ENCODE data around the gene UBE2Q1.
A peak's percentile ranks its signal among the peaks of the same experiment; 100 is the strongest.
"Not testable (repeated sequence)": the region's sequence is repeated elsewhere in the genome, so short reads cannot be mapped to it uniquely, and the experiment has no call there.

The UBE2Q1 gene

GRCh38 chr1:154549202-154549770 lies 9.2 kb downstream of the UBE2Q1 start:
- no peak for DNase-seq

- no peak for DNase-seq
Observed at GRCh38 chr1:154548028-154548427, 10.4 kb downstream of the UBE2Q1 start.

GRCh38 chr1:154547105-154547732 lies 11.2 kb downstream of the UBE2Q1 start:
- no peak for DNase-seq

GRCh38 chr1:154546264-154547063 lies 12.0 kb downstream of the UBE2Q1 start:
- peak; percentile 59 for DNase-seq

GRCh38 chr1:154541231-154541630 lies 17.2 kb downstream of the UBE2Q1 start:
- DNase-seq, result no peak

GRCh38 chr1:154539486-154540483 lies 18.7 kb downstream of the UBE2Q1 start:
- no peak for DNase-seq

GRCh38 chr1:154536570-154536969 lies 21.9 kb downstream of the UBE2Q1 start:
- no peak for DNase-seq

- DNase-seq, result no peak
Observed at GRCh38 chr1:154533952-154534844, 24.3 kb downstream of the UBE2Q1 start.

GRCh38 chr1:154531950-154532349 lies 26.5 kb downstream of the UBE2Q1 start:
- not testable (repeated sequence) for DNase-seq

- DNase-seq, result no peak
Observed at GRCh38 chr1:154529308-154529707, 29.2 kb downstream of the UBE2Q1 start.

GRCh38 chr1:154527192-154527591 lies 31.3 kb downstream of the UBE2Q1 start:
- DNase-seq, result no peak

- no peak for DNase-seq
Observed at GRCh38 chr1:154524881-154525280, 33.6 kb downstream of the UBE2Q1 start.

GRCh38 chr1:154521695-154522094 lies 36.8 kb downstream of the UBE2Q1 start:
- no peak for DNase-seq

GRCh38 chr1:154520333-154520732 lies 38.1 kb downstream of the UBE2Q1 start:
- DNase-seq, result no peak

GRCh38 chr1:154519591-154519991 lies 38.9 kb downstream of the UBE2Q1 start:
- no peak for DNase-seq

GRCh38 chr1:154517661-154518060 lies 40.8 kb downstream of the UBE2Q1 start:
- no peak for DNase-seq

- DNase-seq, result no peak
Observed at GRCh38 chr1:154514066-154514553, 44.4 kb downstream of the UBE2Q1 start.

GRCh38 chr1:154512760-154513159 lies 45.7 kb downstream of the UBE2Q1 start:
- DNase-seq, result no peak

GRCh38 chr1:154503898-154504297 lies 54.6 kb downstream of the UBE2Q1 start:
- no peak for DNase-seq

GRCh38 chr1:154502744-154503115 lies 55.7 kb downstream of the UBE2Q1 start:
- no peak for DNase-seq

- DNase-seq, result peak; percentile 40
Observed at GRCh38 chr1:154502066-154502743, 56.3 kb downstream of the UBE2Q1 start, which contains the start of the genes SHE and TDRD10. Gene SHE (minus strand): TSS chr1:154502412. CDS start chr1:154502026, 386 bp downstream. Gene TDRD10 (plus strand): TSS chr1:154502219. CDS start chr1:154506904, 4,685 bp downstream.
